HAP-1 (cell line): ENCODE measurements around the gene BSX.

Experiments
- DNase-seq, 2 experiments: peaks; one replicate each; pipeline ENCODE4 v3.0.0-alpha.2; 2016 to 2020; ENCODE audit warnings: low spot score in 2 of 2
- H3K27me3 ChIP-seq: fragments of 250-450 bp; sonication (Bioruptor Pico); 2 replicates; pipeline ENCODE4 v1.5.1; 2020; ENCODE audit warnings: low read depth, mild to moderate bottlenecking, moderate library complexity
- H3K36me3 ChIP-seq: fragments of 250-450 bp; sonication (Bioruptor Pico); replicated peaks from 2 replicates; pipeline ENCODE4 v1.5.1; 2020; ENCODE audit warnings: mild to moderate bottlenecking
- H3K4me1 ChIP-seq: fragments of 250-450 bp; sonication (Bioruptor Pico); 2 replicates; pipeline ENCODE4 v1.5.1; 2020; ENCODE audit warnings: mild to moderate bottlenecking
- H3K4me3 ChIP-seq: fragments of 250-450 bp; sonication (Bioruptor Pico); 2 replicates; pipeline ENCODE4 v1.5.1; 2020; ENCODE audit warnings: mild to moderate bottlenecking, moderate library complexity
- H3K9me3 ChIP-seq: fragments of 250-450 bp; sonication (Bioruptor Pico); 2 replicates; pipeline ENCODE4 v1.5.1; 2020; ENCODE audit warnings: mild to moderate bottlenecking, moderate library complexity
- in situ Hi-C: fragments of 300-500 bp; cut with MboI; formaldehyde crosslinking; loops from 3 replicates; pipeline ENCODE4 v1.14.3; 2020; ENCODE audit warnings: low sequenced_read_pairs, inconsistent platforms, mixed read lengths

BSX gene

GRCh38 chr11:122981388-122982264, at the start of gene BSX:
BSX (minus strand) TSS chr11:122981834; CDS start chr11:122981671, 163 bp downstream.
- no peaks in the 10 kb centered on the region for H3K36me3 ChIP-seq
- H3K27me3 ChIP-seq = peaks cover 90% of the 10 kb centered on the region
- in situ Hi-C loops = no loop called here
- H3K9me3 ChIP-seq = no peaks in the 10 kb centered on the region; the same call in 1 of the 2 replicates
- peak; percentile 49 to 83 for DNase-seq
- no peak within 1 kb of the TSS for H3K4me3 ChIP-seq
- H3K4me1 ChIP-seq = no peaks in the 10 kb centered on the region

DNA sequence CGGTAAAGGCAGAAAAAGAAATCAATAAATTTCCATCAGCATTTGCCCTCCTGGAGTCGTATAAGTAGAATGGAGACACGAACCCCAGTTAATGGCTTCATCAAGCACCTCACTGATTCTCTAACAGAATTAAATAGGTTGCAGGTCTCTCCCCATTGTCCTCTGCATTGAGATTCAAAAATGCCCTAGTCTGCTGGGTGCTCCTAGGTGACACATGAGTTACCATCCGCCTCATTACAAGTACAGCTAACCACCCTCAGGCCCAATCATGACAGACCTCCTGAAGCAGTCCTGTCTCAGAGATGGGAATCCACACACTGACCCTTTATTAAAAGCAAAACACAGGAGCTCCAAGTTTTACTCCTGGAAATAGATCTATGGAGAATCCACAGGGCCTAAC, 48.9 kb upstream of the BSX start:
- DNase-seq = no peak
- H3K36me3 ChIP-seq = no peaks in the 10 kb centered on the region
- in situ Hi-C loops = no loop called here
- no peaks in the 10 kb centered on the region for H3K9me3 ChIP-seq
- no peaks in the 10 kb centered on the region for H3K4me1 ChIP-seq
- no peaks in the 10 kb centered on the region; the same call in 1 of the 2 replicates for H3K27me3 ChIP-seq
- H3K4me3 ChIP-seq = no peak overlapping the region

GRCh38 chr11:123020968-123021367, 39.3 kb upstream of the BSX start:
- peak; percentile 28 to 47 for DNase-seq
- Histone ChIP-seq H3K36me3 (no peaks in the 10 kb centered on the region), H3K27me3 (peaks cover 18% of the 10 kb centered on the region), H3K4me3 (no peak overlapping the region), H3K4me1 (peaks cover 6% of the 10 kb centered on the region), H3K9me3 (no peaks in the 10 kb centered on the region)
- in situ Hi-C loops = loop anchor here (10.0 kb wide), 1 partner anchor 146 kb away; no protein-coding TSS in a partner anchor

GRCh38 chr11:123018702-123019101, 37.1 kb upstream of the BSX start:
- Histone ChIP-seq H3K9me3 (no peaks in the 10 kb centered on the region), H3K36me3 (no peaks in the 10 kb centered on the region), H3K4me3 (no peak overlapping the region), H3K4me1 (peaks cover 6% of the 10 kb centered on the region), H3K27me3 (peaks cover 6% of the 10 kb centered on the region; the same call in 1 of the 2 replicates)
- in situ Hi-C loops = no loop called here
- no peak for DNase-seq

- peaks cover 7% of the 10 kb centered on the region; the same call in 1 of the 2 replicates for H3K27me3 ChIP-seq
- H3K4me1 ChIP-seq = no peaks in the 10 kb centered on the region
- no peak overlapping the region for H3K4me3 ChIP-seq
- in situ Hi-C loops = no loop called here
- H3K9me3 ChIP-seq = no peaks in the 10 kb centered on the region
- DNase-seq = no peak
- no peaks in the 10 kb centered on the region for H3K36me3 ChIP-seq
These were observed 29.9 kb upstream of the BSX start for GRCh38 chr11:123011510-123011909.

- H3K9me3 ChIP-seq = no peaks in the 10 kb centered on the region
- in situ Hi-C loops = no loop called here
- no peak overlapping the region for H3K4me3 ChIP-seq
- no peaks in the 10 kb centered on the region for H3K36me3 ChIP-seq
- DNase-seq = no peak
- H3K27me3 ChIP-seq = peaks cover 9% of the 10 kb centered on the region; the same call in 1 of the 2 replicates
- no peaks in the 10 kb centered on the region for H3K4me1 ChIP-seq
These were observed 25.4 kb upstream of the BSX start for GRCh38 chr11:123006860-123007542.

DNA sequence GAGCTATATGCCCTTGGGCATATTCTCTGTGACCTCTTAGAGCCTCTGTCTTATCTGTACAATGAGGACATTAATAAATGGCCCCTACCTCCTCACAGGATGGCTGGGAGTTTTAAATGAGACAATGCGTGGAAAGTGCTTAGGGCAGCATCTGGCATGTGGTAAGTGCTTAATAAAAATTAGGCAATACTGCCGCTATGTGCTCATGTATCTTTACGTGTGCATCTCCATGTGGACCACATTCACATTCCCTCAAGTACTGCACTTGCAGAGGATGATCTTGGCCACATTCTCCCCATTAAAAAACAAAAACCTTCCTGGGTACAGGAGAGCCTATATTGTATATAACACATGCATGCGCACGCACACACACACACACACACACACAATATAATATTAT, 19.1 kb upstream of the BSX start:
- Histone ChIP-seq H3K9me3 (no peaks in the 10 kb centered on the region), H3K4me3 (no peak overlapping the region), H3K36me3 (no peaks in the 10 kb centered on the region), H3K4me1 (no peaks in the 10 kb centered on the region), H3K27me3 (0 out of 2 replicates have a peak, but pooled peaks cover 11% of the 10 kb centered on the region)
- in situ Hi-C loops = no loop called here
- DNase-seq = no peak

DNA sequence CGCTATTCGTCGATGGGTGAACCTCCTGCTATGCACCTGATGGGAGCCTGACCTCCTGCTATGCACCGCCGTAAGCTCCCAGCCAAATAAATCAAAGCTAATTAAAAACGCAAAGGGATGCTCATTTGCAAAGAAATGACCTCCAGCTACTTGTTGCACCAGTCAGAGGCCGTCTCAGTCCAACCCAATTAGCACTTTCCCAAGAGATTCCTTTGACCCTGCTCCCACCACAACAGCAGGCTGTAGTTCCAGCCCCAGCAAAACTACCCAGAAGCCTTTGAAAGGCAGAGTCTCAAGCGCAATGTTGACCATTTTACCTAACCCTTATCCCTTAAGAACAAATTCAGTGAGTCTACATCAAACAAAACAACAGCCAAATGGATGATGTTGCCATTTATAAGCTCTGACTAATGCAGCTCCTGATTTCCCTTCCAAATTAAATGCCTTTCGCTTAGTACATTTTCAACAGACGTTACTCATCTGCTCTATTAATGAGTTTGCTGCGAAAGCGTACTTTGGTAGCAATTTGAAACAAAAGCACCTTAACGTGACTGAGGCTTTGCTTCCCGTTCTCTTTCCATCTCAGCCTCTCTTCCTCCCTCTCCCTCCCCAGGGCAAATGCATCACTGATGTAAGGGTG, 17.2 kb upstream of the BSX start:
- no peak for DNase-seq
- Histone ChIP-seq H3K27me3 (0 out of 2 replicates have a peak, but pooled peaks cover 11% of the 10 kb centered on the region), H3K4me3 (no peak overlapping the region), H3K4me1 (no peaks in the 10 kb centered on the region), H3K36me3 (no peaks in the 10 kb centered on the region), H3K9me3 (no peaks in the 10 kb centered on the region)
- in situ Hi-C loops = no loop called here

- Histone ChIP-seq H3K4me1 (no peaks in the 10 kb centered on the region), H3K9me3 (no peaks in the 10 kb centered on the region), H3K4me3 (no peak overlapping the region), H3K27me3 (0 out of 2 replicates have a peak, but pooled peaks cover 11% of the 10 kb centered on the region), H3K36me3 (no peaks in the 10 kb centered on the region)
- in situ Hi-C loops = no loop called here
- no peak for DNase-seq
These were observed 13.9 kb upstream of the BSX start for GRCh38 chr11:122995526-122995925.

DNA sequence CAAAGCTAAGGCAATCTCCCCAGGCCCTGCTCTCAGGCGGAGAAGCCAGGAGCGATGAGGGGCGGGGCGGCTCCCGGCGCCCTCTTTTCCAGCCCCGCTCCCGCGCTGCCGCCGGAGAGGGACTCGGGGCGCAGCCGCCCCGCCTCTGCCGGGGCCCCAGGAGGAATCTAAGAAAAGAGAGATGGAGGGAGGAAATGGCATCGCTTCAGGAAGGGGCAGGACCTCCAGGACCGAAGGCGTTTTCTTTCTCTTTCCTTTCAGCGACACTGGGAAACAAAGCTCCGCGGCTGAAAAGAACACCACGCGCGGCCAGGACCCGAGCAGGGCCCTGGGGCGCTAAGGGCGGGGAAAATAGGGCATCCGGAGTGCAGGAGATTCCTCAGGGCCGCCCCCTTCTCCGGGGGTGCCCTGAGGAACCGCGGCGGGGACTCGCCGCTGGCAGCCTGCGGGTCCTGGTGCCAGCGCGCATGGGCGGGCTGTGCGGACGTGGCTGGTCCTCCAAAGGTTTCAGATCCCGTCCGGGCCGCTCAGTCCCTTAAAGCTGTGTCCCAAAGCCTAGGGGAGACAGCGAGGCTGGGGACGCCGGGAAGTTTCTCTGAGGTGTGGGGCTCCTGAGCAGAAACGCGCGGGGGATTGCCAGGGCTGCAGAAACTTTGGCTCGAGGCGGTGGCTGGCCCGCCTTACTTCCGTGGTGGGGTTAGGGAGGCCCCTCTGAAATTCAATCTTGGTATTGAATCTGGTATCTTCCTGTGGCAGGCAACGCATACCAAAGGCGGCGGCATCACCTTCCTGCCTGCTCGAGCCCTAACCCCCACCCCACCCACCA, 2.8 kb upstream of the BSX start:
- peaks cover 73% of the 10 kb centered on the region for H3K27me3 ChIP-seq
- in situ Hi-C loops = no loop called here
- DNase-seq = no peak
- no peaks in the 10 kb centered on the region for H3K36me3 ChIP-seq
- H3K4me1 ChIP-seq = no peaks in the 10 kb centered on the region
- H3K9me3 ChIP-seq = no peaks in the 10 kb centered on the region; the same call in 1 of the 2 replicates
- H3K4me3 ChIP-seq = peak overlapping the region; percentile 10; the same call in 1 of the 2 replicates

GRCh38 chr11:122983438-122984185, 2.0 kb upstream of the BSX start:
- Histone ChIP-seq H3K36me3 (no peaks in the 10 kb centered on the region), H3K27me3 (peaks cover 75% of the 10 kb centered on the region), H3K4me1 (no peaks in the 10 kb centered on the region), H3K9me3 (no peaks in the 10 kb centered on the region; the same call in 1 of the 2 replicates), H3K4me3 (no peak overlapping the region)
- in situ Hi-C loops = no loop called here
- no peak for DNase-seq

DNA sequence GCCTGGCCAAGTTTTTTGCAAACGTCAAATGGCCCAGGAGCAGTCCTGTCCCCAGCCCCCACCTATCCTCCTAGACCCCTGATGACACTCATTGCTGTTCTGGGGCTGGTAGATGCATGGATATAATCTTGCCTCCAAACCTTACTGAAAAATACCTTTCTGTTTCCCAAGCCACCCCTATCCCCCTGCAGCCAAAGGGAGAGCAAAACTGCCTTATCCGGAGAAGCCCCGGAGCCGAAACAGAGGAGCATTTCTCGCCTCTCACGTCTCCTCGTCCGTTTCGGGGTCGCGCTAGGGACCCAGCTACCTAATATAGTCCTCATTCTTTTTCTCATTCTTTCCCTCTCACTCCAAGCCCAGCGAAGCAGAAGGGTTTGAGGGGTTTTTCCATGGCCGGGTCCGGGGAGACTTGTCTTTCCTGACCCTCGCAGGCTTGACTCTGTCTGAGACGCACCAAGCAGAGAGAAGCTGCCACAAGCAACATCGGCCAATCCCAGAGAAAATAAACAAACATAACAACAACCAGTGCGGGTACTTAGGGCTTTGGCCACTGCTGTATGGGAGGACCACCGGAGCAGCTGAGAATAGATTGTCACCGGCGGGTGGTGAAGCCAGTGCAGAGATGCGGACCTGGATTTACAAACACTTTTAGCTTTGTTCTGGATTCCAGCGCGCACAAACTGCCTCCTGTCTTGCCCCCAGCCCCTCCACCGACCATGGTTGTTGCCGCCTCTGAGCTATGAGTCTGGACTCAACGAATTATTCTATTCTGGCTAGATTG, 1.6 kb downstream of the BSX start:
- H3K9me3 ChIP-seq = no peaks in the 10 kb centered on the region; the same call in 1 of the 2 replicates
- DNase-seq = no peak
- H3K27me3 ChIP-seq = peaks cover 90% of the 10 kb centered on the region
- no peaks in the 10 kb centered on the region for H3K4me1 ChIP-seq
- no peaks in the 10 kb centered on the region for H3K36me3 ChIP-seq
- in situ Hi-C loops = no loop called here
- no peak overlapping the region for H3K4me3 ChIP-seq
